ENCODE results near the gene MRAS.
A peak's percentile ranks its signal among the peaks of the same experiment; 100 is the strongest.

Gene MRAS

GRCh38 chr3:138314751-138315150 is 33.6 kb upstream of the MRAS start:
- H3K4me3 ChIP-seq (ENCODE audit: low read depth, low read length) = no peak overlapping the region
- no peak for TF ChIP-seq CTCF (IDR thresholded peaks at IDR 0.05; ENCODE audit: low read depth, low read length)
- in situ Hi-C loops (cut with HindIII; ENCODE audit: low sequenced_read_pairs) = no loop called here
- peak; percentile 18 for DNase-seq (ENCODE audit: low read depth, low spot score)

GRCh38 chr3:138317687-138318086 is 30.7 kb upstream of the MRAS start:
- TF ChIP-seq CTCF (IDR thresholded peaks at IDR 0.05; ENCODE audit: low read depth, low read length) = no peak
- no peak overlapping the region for H3K4me3 ChIP-seq (ENCODE audit: low read depth, low read length)
- in situ Hi-C loops (cut with HindIII; ENCODE audit: low sequenced_read_pairs) = no loop called here
- DNase-seq (ENCODE audit: low read depth, low spot score) = no peak

GRCh38 chr3:138323971-138324370 is 24.4 kb upstream of the MRAS start:
- in situ Hi-C loops (cut with HindIII; ENCODE audit: low sequenced_read_pairs) = no loop called here
- TF ChIP-seq CTCF (IDR thresholded peaks at IDR 0.05; ENCODE audit: low read depth, low read length) = no peak
- H3K4me3 ChIP-seq (ENCODE audit: low read depth, low read length) = no peak overlapping the region
- DNase-seq (ENCODE audit: low read depth, low spot score) = no peak

- no peak overlapping the region for H3K4me3 ChIP-seq (ENCODE audit: low read depth, low read length)
- in situ Hi-C loops (cut with HindIII; ENCODE audit: low sequenced_read_pairs) = no loop called here
- DNase-seq (ENCODE audit: low read depth, low spot score) = no peak
- no peak for TF ChIP-seq CTCF (IDR thresholded peaks at IDR 0.05; ENCODE audit: low read depth, low read length)
Observed at GRCh38 chr3:138325990-138326389, 22.4 kb upstream of the MRAS start.

- in situ Hi-C loops (cut with HindIII; ENCODE audit: low sequenced_read_pairs) = no loop called here
- DNase-seq (ENCODE audit: low read depth, low spot score) = no peak
- no peak for TF ChIP-seq CTCF (IDR thresholded peaks at IDR 0.05; ENCODE audit: low read depth, low read length)
- no peak overlapping the region for H3K4me3 ChIP-seq (ENCODE audit: low read depth, low read length)
Observed at GRCh38 chr3:138326866-138327595, 21.3 kb upstream of the MRAS start.

GRCh38 chr3:138327831-138328230 is 20.5 kb upstream of the MRAS start:
- TF ChIP-seq CTCF (IDR thresholded peaks at IDR 0.05; ENCODE audit: low read depth, low read length) = no peak
- H3K4me3 ChIP-seq (ENCODE audit: low read depth, low read length) = no peak overlapping the region
- DNase-seq (ENCODE audit: low read depth, low spot score) = no peak
- in situ Hi-C loops (cut with HindIII; ENCODE audit: low sequenced_read_pairs) = no loop called here

All from astrocyte of the spinal cord (primary cell).